Globus pallidus (tissue), 1 donor: ENCODE measurements around the gene METTL26.
"Not testable (repeated sequence)": the region's sequence is repeated elsewhere in the genome, so short reads cannot be mapped to it uniquely, and the experiment has no call there.

Experiments
- DNase-seq: peaks from one replicate; pipeline ENCODE4 v3.0.0-alpha.2; 2015; ENCODE audit warnings: low spot score

Gene METTL26

GRCh38 chr16:624526-625070, 11.5 kb downstream of the METTL26 start:
- no peak for DNase-seq

- DNase-seq: no peak
Measured at GRCh38 chr16:622920-623280, 13.2 kb downstream of the METTL26 start.

GRCh38 chr16:621526-622105, 14.5 kb downstream of the METTL26 start:
- no peak for DNase-seq

- no peak for DNase-seq
Measured at GRCh38 chr16:620700-621525, 15.2 kb downstream of the METTL26 start.

- no peak for DNase-seq
Measured at GRCh38 chr16:619476-620100, 16.5 kb downstream of the METTL26 start.

GRCh38 chr16:617855-618254, 18.2 kb downstream of the METTL26 start:
- no peak for DNase-seq

GRCh38 chr16:616733-617586, 19.1 kb downstream of the METTL26 start:
- DNase-seq: no peak

GRCh38 chr16:615122-615521, 21.0 kb downstream of the METTL26 start:
- no peak for DNase-seq

- DNase-seq: peak; percentile 70
Measured at GRCh38 chr16:610513-611381, 25.4 kb downstream of the METTL26 start.

- no peak for DNase-seq
Measured at GRCh38 chr16:609984-610383, 26.1 kb downstream of the METTL26 start.

- no peak for DNase-seq
Measured at GRCh38 chr16:609316-609715, 26.8 kb downstream of the METTL26 start.

GRCh38 chr16:608019-608418, 28.1 kb downstream of the METTL26 start:
- no peak for DNase-seq

- DNase-seq: no peak
Measured at GRCh38 chr16:606656-607307, 29.3 kb downstream of the METTL26 start.

- DNase-seq: no peak
Measured at GRCh38 chr16:603933-604332, 32.2 kb downstream of the METTL26 start.

GRCh38 chr16:600781-601180, 35.3 kb downstream of the METTL26 start:
- DNase-seq: no peak

- no peak for DNase-seq
Measured at GRCh38 chr16:598823-599739, 37.0 kb downstream of the METTL26 start.

GRCh38 chr16:597655-598054, 38.5 kb downstream of the METTL26 start:
- DNase-seq: not testable (repeated sequence)

- no peak for DNase-seq
Measured at GRCh38 chr16:596736-597060, 39.4 kb downstream of the METTL26 start.

- no peak for DNase-seq
Measured at GRCh38 chr16:595942-596735, 40.0 kb downstream of the METTL26 start.
